GM12874 (cell line): ENCODE measurements around the gene EFCAB14.

Experiments used
- TF ChIP-seq, protein P1 (sequence below): IDR thresholded peaks from 2 replicates; pipeline ENCODE4 v1.5.1; 2011; ENCODE audit warnings: low read depth, mild to moderate bottlenecking, control low read depth, low read length, moderate library complexity; ENCODE audit not compliant: insufficient read depth

EFCAB14 gene, protein sequence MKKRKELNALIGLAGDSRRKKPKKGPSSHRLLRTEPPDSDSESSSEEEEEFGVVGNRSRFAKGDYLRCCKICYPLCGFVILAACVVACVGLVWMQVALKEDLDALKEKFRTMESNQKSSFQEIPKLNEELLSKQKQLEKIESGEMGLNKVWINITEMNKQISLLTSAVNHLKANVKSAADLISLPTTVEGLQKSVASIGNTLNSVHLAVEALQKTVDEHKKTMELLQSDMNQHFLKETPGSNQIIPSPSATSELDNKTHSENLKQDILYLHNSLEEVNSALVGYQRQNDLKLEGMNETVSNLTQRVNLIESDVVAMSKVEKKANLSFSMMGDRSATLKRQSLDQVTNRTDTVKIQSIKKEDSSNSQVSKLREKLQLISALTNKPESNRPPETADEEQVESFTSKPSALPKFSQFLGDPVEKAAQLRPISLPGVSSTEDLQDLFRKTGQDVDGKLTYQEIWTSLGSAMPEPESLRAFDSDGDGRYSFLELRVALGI

DNA sequence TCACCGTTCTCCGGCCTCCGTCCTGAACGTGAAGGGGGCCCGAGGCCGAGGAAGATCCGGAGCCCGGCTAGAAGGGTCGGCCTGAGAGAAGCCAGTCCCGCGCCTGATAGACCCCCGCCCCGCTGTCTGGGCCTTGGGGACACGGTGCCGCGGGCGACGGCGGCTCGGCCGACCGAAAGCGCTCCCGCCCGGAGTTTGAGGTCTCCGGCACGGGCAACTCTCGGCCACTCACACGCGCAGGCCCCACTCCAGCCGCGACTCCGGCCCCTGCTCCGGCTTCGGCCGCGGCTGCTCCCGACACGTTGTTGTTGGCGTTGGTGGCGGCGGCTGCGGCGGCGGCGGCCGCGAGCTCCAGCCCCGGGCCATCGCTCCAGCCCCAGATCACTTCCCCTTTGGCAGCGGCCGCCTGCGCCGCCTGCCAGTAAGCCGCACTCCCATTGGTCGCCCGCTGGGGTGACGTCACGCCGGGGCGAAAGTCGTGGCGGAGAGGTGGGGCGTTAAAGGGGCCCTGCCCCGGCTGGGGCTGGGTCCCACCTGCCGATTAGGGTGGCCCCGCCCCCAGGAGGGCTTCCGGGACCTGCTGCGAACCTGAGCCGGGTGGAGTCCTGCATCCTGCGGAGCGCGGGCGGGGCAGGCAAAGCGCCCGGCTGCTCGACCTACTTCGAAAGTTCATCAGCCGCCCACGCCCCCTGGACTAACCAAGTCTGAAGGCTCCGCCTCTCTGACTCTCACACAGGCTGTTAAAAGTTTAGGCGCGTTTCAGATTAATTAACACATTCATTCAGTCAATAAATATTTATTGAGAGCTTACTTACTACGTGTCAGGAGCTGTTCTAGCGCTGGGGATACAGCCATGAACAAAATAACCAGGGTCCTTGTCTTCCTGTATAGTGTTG is at the start of gene EFCAB14:
Gene EFCAB14 (minus strand): TSS at position 388 of the 896 bp plus-strand sequence. CDS start 1,027 bp downstream, outside the sequence.
- TF ChIP-seq, protein P1, sequence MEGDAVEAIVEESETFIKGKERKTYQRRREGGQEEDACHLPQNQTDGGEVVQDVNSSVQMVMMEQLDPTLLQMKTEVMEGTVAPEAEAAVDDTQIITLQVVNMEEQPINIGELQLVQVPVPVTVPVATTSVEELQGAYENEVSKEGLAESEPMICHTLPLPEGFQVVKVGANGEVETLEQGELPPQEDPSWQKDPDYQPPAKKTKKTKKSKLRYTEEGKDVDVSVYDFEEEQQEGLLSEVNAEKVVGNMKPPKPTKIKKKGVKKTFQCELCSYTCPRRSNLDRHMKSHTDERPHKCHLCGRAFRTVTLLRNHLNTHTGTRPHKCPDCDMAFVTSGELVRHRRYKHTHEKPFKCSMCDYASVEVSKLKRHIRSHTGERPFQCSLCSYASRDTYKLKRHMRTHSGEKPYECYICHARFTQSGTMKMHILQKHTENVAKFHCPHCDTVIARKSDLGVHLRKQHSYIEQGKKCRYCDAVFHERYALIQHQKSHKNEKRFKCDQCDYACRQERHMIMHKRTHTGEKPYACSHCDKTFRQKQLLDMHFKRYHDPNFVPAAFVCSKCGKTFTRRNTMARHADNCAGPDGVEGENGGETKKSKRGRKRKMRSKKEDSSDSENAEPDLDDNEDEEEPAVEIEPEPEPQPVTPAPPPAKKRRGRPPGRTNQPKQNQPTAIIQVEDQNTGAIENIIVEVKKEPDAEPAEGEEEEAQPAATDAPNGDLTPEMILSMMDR: no peak

DNA sequence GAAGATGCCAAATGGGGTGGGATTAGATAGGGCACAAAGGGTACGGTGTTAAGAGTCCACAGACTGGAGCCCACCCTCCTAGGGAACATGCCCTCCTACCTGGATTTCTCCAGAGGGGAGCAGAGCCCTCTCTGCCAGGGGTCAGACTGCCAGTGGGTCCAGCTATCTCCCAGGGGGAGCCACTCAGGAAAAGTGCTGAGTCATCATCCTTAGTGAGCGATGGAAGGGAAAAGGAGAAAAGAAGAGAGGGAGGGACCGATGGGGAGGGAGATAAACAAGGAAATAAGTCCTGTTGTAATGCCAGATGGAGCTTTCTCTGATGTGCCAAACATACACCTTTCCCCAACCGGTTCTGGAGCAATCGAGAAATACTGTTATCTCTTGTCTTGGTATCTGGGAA is 49.5 kb upstream of the EFCAB14 start:
- TF ChIP-seq, protein P1: no peak

DNA sequence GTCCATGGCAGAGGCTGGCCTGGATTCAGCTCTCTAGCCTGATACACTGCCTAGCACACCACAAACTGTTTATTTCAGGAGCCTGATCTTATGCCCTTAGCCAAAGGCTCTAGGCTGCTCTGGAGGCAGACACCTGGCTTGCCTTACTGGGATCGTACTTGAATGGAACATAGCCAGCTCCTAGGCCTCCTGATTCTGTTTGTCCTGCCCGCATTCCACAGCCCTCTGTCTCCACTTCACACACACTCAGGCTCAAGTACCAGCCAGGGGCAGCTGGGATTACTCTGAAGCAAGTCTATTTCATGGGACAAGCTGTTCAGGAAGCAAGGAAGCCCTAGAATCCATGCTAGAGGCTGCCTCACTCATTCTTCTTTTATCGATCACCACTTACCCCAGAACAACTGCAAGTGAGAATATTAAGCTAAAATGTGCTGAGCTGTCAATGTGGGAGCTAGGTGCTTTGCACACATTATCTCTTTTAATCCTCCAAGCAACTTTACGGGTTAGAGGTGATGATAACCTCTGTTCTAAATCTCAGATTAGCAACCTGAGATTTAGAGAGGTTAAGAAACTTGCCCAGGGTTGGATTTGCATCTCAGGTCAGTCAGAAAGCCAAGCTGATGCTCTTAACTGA is 48.9 kb upstream of the EFCAB14 start:
- TF ChIP-seq, protein P1: no peak

DNA sequence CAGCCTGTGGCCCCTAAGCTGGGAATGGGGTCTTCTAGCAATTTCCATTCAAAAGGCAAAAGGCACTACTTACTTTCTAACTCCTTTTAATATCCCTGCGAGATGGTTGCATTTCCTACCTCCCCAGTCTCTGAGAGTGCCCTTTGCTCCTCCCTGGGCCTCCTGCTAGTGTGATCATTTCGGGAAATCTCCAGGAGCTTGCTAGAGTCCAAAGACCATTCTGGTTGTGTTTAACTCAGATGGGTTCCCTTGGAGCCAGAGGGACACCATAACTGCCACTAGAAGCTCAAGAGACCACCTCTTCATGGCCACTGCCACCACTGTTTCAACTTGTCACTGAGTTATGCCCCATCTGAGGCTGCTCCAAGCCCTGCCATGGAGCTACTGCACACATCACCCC is 45.5 kb upstream of the EFCAB14 start:
- TF ChIP-seq, protein P1: no peak

DNA sequence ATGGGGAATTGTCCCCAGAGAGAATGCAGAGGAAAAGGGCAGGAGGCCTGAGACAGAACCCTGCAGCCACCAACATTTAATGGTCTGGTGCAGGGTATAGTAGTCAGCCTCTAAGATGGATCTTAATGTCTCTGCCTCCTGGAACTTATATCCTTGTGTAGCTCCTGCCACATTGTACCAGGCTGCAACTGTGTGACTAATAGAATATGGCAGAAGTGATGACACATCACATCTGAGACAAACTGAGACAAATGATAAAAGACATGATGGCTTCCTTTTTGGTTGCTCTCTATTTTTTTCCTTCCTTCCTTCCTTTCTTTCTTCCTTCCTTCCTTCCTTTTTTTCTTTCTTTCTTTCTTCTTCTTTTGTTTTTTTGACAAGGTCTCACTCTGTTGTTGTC is 42.8 kb upstream of the EFCAB14 start:
- TF ChIP-seq, protein P1: no peak

DNA sequence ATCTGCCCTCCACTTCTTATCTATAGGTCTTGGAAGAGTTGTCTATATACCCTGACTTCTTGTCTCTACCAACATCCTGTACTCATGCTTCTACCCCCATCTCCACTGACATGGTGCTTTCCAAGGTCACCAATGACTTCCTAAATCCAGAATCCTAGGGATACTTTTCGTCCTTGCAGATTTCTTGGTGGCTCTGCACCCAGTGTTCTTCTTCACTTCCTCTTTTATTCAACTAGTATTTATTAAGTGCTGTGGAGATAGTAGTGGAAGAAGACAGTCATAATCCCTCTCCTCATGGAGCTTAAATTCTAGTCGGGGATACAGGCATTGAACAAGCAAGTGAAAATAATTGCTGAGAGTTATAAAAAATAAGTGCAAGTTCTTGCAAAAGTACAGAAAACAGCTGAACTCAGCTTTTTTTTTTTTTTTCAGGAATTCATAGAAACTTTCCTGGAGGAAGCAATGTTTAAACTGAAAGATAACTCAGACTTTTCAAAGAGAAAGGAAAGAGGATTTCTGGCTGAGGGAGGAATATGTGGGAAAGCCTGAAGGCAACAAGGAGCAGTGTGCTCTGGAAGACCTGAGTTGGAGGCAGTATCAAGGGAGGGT is 41.7 kb upstream of the EFCAB14 start:
- TF ChIP-seq, protein P1: no peak
